Activated CD8-positive, alpha-beta T cell treated with anti-CD3 and anti-CD28 coated beads for 36 hours (primary cell): ENCODE data around the gene MTIF3. TPM values are rescaled to one million over a fixed set of nuclear protein-coding genes. Genes with fewer than 3 reads are reported as not detected.
A peak's percentile ranks its signal among the peaks of the same experiment; 100 is the strongest.

Experiments
- ATAC-seq: fragments of 200-7000 bp; cut with Tn5 transposase; one replicate; pipeline ENCODE4 v1.10.0; 2021; ENCODE audit warnings: mild to moderate bottlenecking, moderate library complexity
- CTCF ChIA-PET: fragments of 350-600 bp; sonication (Branson Sonifier 250); formaldehyde crosslinking; loops from one replicate; lab custom pipeline; 2021; ENCODE audit warnings: antibody characterized with exemption; lab: Charles Lee
- POLR2A ChIA-PET: fragments of 350-600 bp; sonication (Branson Sonifier 250); formaldehyde crosslinking; loops from one replicate; lab custom pipeline; 2021; ENCODE audit warnings: antibody characterized with exemption; lab: Charles Lee
- DNase-seq: peaks from one replicate; pipeline ENCODE4 v3.0.0-alpha.2; 2020
- H3K27ac Mint-ChIP-seq: one replicate; pipeline ENCODE4 v1.8.0; 2021; ENCODE audit warnings: mild to moderate bottlenecking, mixed read lengths
- H3K27me3 Mint-ChIP-seq: one replicate; pipeline ENCODE4 v1.8.0; 2021; ENCODE audit warnings: mixed read lengths
- H3K36me3 Mint-ChIP-seq: one replicate; pipeline ENCODE4 v1.8.0; 2021; ENCODE audit warnings: low read depth, mixed read lengths
- H3K4me1 Mint-ChIP-seq: one replicate; pipeline ENCODE4 v1.8.0; 2021; ENCODE audit warnings: low read depth, mixed read lengths
- H3K4me3 Mint-ChIP-seq: one replicate; pipeline ENCODE4 v1.8.0; 2021; ENCODE audit warnings: mild to moderate bottlenecking, moderate library complexity, mixed read lengths
- H3K9me3 Mint-ChIP-seq: one replicate; pipeline ENCODE4 v1.8.0; 2021; ENCODE audit warnings: mixed read lengths
- CTCF ChIP-seq: fragments of 200-600 bp; IDR thresholded peaks from one replicate; pipeline ENCODE4 v1.8.0; 2022; ENCODE audit warnings: antibody characterized with exemption, mild to moderate bottlenecking
- intact Hi-C: fragments of 100-400 bp; cut with micrococcal nuclease; formaldehyde crosslinking; loops from one replicate; pipeline ENCODE4 v1.10.0; 2022
- total RNA-seq, 2 experiments: library from RNA; stranded (reverse); gene quantifications; one replicate each; pipeline ENCODE4 v1.2.3, GENCODE V29; 2021

Gene MTIF3
- 10 to 100 TPM; 28.0 to 29.6 TPM for total RNA-seq

- TF ChIP-seq CTCF: no peak
- Mint-ChIP-seq H3K27ac (peak within 1 kb of the TSS; percentile 98), H3K4me3 (peak within 1 kb of the TSS; percentile 82), H3K4me1 (peaks cover 46% of the 10 kb centered on the region), H3K36me3 (peaks cover 11% of the 10 kb centered on the region), H3K9me3 (no peaks in the 10 kb centered on the region), H3K27me3 (no peaks in the 10 kb centered on the region)
- ChIA-PET POLR2A (interaction anchor here (1.0 to 6.3 kb wide), 7 partner anchors 13 to 30 kb away, joined by 3 to 71 read pairs (median 3); partner anchors contain the start of gene GTF3A), CTCF (interaction anchor here (1.0 to 5.4 kb wide), 2 partner anchors 24 to 167 kb away, joined by 4 to 35 read pairs; partner anchors contain the start of gene GTF3A)
- intact Hi-C loops: loop anchor here (2.0 to 10.0 kb wide), 2 partner anchors 23 to 175 kb away; partner anchors contain the start of genes LNX2 and POLR1D
- DNase-seq (peak; percentile 98), ATAC-seq (peak; percentile 86)
Measured at GRCh38 chr13:27449936-27450828, at the start of gene MTIF3. Gene MTIF3, minus strand, starts transcription at chr13:27450564. Its CDS starts 10,116 bp downstream, at chr13:27440448.

GRCh38 chr13:27497563-27498230 is 47.3 kb upstream of the MTIF3 start:
- POLR2A ChIA-PET: no interaction called here
- CTCF ChIA-PET: no interaction called here
- no peak for ATAC-seq
- Mint-ChIP-seq H3K4me1 (no peaks in the 10 kb centered on the region), H3K27ac (no peak overlapping the region), H3K4me3 (no peak overlapping the region), H3K36me3 (no peaks in the 10 kb centered on the region), H3K27me3 (no peaks in the 10 kb centered on the region), H3K9me3 (no peaks in the 10 kb centered on the region)
- no peak for TF ChIP-seq CTCF
- intact Hi-C loops: no loop called here
- no peak for DNase-seq

GRCh38 chr13:27496536-27497273 is 46.3 kb upstream of the MTIF3 start:
- no peak for TF ChIP-seq CTCF
- no peaks in the 10 kb centered on the region for H3K27me3 Mint-ChIP-seq

GRCh38 chr13:27496006-27496405 is 45.6 kb upstream of the MTIF3 start:
- H3K36me3 Mint-ChIP-seq: no peaks in the 10 kb centered on the region
- H3K27ac Mint-ChIP-seq: no peak overlapping the region
- DNase-seq: no peak
- no peak overlapping the region for H3K4me3 Mint-ChIP-seq
- intact Hi-C loops: no loop called here
- no peak for ATAC-seq
- ChIA-PET POLR2A (no interaction called here), CTCF (interaction anchor here (1.3 to 1.4 kb wide), 2 partner anchors 14 to 331 kb away, joined by 3 read pairs; no protein-coding TSS in a partner anchor)
- no peaks in the 10 kb centered on the region for H3K9me3 Mint-ChIP-seq
- no peak for TF ChIP-seq CTCF
- no peaks in the 10 kb centered on the region for H3K4me1 Mint-ChIP-seq
- no peaks in the 10 kb centered on the region for H3K27me3 Mint-ChIP-seq

More at GRCh38 chr13:27496536-27497273, 46.3 kb upstream of the MTIF3 start:
- Mint-ChIP-seq H3K4me3 (no peak overlapping the region), H3K9me3 (no peaks in the 10 kb centered on the region), H3K4me1 (no peaks in the 10 kb centered on the region), H3K27ac (no peak overlapping the region), H3K36me3 (no peaks in the 10 kb centered on the region)
- ChIA-PET CTCF (interaction anchor here (1.3 kb wide), 1 partner anchor 14 kb away, joined by 3 read pairs; no protein-coding TSS in a partner anchor), POLR2A (no interaction called here)
- DNase-seq (no peak), ATAC-seq (no peak)
- intact Hi-C loops: no loop called here
